Neutrophil (primary cell): ENCODE measurements around the gene CEP57.
A peak's percentile ranks its signal among the peaks of the same experiment; 100 is the strongest.

Experiments
- H3K27ac ChIP-seq: fragments of 200-600 bp; sonication (generic); 2 replicates; pipeline ENCODE4 v1.5.1; 2016; ENCODE audit warnings: mild to moderate bottlenecking, moderate library complexity
- H3K27me3 ChIP-seq: fragments of 200-600 bp; sonication (generic); 2 replicates; pipeline ENCODE4 v1.6.0; 2016; ENCODE audit warnings: mild to moderate bottlenecking
- H3K36me3 ChIP-seq: fragments of 200-600 bp; sonication (generic); 2 replicates; pipeline ENCODE4 v1.5.1; 2017
- H3K4me1 ChIP-seq, 2 experiments: fragments of 200-600 bp in 1 of 2; sonication (generic) in 1 of 2; 1 replicate in 1 of 2; 2 replicates in 1 of 2; pipeline versions ENCODE4 v1.5.1 to v1.6.1; 2013 to 2016; ENCODE audit warnings: low read depth in 1 of 2, low read length in 1 of 2, mild to moderate bottlenecking in 1 of 2, moderate library complexity in 1 of 2; ENCODE audit not compliant: control insufficient read depth in 1 of 2, insufficient read depth in 1 of 2
- H3K4me3 ChIP-seq, 2 experiments: fragments of 200-600 bp in 1 of 2; sonication (generic) in 1 of 2; 1 replicate in 1 of 2; 2 replicates in 1 of 2; pipeline ENCODE4 v1.5.1; 2013 to 2016; ENCODE audit warnings: low read depth in 1 of 2, low read length in 1 of 2, mild to moderate bottlenecking in 1 of 2, moderate library complexity in 1 of 2
- H3K9me3 ChIP-seq: fragments of 200-600 bp; sonication (generic); 2 replicates; pipeline ENCODE4 v1.5.1; 2016
- TF ChIP-seq, protein P1 (sequence below): fragments of 200-600 bp; sonication (generic); IDR thresholded peaks from 2 replicates; pipeline ENCODE4 v1.5.1; 2016; ENCODE audit warnings: antibody characterized with exemption

CEP57 gene

GRCh38 chr11:95778699-95779098 is 11.6 kb upstream of the CEP57 start:
- Histone ChIP-seq H3K27ac (no peak overlapping the region), H3K4me1 (no peaks in the 10 kb centered on the region), H3K9me3 (no peaks in the 10 kb centered on the region), H3K4me3 (no peak overlapping the region), H3K36me3 (peaks cover 99% of the 10 kb centered on the region), H3K27me3 (no peaks in the 10 kb centered on the region)
- TF ChIP-seq, protein P1, sequence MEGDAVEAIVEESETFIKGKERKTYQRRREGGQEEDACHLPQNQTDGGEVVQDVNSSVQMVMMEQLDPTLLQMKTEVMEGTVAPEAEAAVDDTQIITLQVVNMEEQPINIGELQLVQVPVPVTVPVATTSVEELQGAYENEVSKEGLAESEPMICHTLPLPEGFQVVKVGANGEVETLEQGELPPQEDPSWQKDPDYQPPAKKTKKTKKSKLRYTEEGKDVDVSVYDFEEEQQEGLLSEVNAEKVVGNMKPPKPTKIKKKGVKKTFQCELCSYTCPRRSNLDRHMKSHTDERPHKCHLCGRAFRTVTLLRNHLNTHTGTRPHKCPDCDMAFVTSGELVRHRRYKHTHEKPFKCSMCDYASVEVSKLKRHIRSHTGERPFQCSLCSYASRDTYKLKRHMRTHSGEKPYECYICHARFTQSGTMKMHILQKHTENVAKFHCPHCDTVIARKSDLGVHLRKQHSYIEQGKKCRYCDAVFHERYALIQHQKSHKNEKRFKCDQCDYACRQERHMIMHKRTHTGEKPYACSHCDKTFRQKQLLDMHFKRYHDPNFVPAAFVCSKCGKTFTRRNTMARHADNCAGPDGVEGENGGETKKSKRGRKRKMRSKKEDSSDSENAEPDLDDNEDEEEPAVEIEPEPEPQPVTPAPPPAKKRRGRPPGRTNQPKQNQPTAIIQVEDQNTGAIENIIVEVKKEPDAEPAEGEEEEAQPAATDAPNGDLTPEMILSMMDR, result no peak

DNA sequence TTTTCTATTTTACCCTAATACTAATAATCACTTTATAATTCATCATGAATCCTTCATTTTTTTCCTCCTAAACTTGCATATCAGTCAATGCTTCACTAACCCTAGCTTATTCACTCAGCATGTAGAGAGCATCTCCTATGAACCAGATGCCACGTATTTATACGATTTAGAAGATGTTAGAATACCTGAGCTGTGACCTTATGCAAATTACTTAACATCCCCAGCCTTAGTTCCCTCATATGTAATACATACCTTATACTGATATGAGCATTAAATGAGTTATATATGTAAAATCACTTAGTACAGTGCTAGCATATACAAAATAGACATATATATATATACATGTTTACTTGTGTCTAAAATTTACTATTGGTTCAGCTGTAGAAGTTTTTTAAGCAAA is 9.8 kb upstream of the CEP57 start:
- no peak overlapping the region for H3K4me3 ChIP-seq
- TF ChIP-seq, protein P1, result no peak
- no peak overlapping the region for H3K27ac ChIP-seq
- H3K9me3 ChIP-seq, result no peaks in the 10 kb centered on the region
- no peaks in the 10 kb centered on the region for H3K27me3 ChIP-seq
- no peaks in the 10 kb centered on the region for H3K4me1 ChIP-seq
- peaks cover 98% of the 10 kb centered on the region for H3K36me3 ChIP-seq

- Histone ChIP-seq H3K4me1 (peaks cover 19 to 26% of the 10 kb centered on the region in 2 experiments), H3K27ac (peak overlapping the region; percentile 100), H3K9me3 (no peaks in the 10 kb centered on the region), H3K27me3 (no peaks in the 10 kb centered on the region), H3K4me3 (peak overlapping the region; percentile 85 to 94), H3K36me3 (peaks cover 39% of the 10 kb centered on the region)
- TF ChIP-seq, protein P1, result no peak
These were observed 1.3 kb upstream of the CEP57 start for GRCh38 chr11:95788921-95789505.

DNA sequence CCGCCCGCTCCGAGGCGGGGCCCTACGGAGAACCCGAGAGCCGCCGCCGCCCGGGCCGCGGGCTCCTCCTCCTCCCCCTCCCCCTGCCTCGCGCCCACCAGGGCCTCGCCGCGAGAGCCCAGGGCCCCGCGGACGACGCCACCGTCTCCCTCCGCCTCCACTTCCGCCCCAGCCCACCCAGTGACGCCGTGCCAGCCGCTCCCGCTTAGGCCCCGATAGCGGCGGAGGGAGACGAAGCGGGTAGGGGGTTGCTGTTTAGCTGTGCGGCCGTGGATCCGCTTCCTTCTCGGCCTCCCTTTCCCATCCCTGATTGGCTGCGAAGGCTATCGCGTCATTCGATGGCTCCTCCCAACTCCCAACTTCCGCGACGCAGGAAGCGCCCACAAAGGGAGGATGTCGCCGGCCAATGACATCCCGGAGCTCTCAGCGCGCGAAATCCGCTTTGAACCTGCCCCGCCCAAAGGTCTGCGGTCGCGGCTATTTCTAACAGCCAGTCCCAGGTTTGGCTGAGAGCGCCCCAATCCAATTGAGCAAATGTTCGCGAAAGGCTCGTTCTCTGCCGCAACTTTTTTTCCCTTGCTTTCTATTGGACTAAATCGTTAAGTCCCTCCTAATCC is 684 bp upstream of the CEP57 start, which contains the start of gene FAM76B:
Gene FAM76B, minus strand, starts transcription at position 277 of the 617 bp plus-strand sequence. CDS start 304 bp downstream, outside the sequence.
- peaks cover 33% of the 10 kb centered on the region for H3K36me3 ChIP-seq
- H3K4me3 ChIP-seq, result peak within 1 kb of the TSS; percentile 85 to 94
- H3K27me3 ChIP-seq, result no peaks in the 10 kb centered on the region
- peak within 1 kb of the TSS; percentile 100 for H3K27ac ChIP-seq
- TF ChIP-seq, protein P1, result peak; percentile 40
- peaks cover 19 to 26% of the 10 kb centered on the region in 2 experiments for H3K4me1 ChIP-seq
- no peaks in the 10 kb centered on the region for H3K9me3 ChIP-seq

- TF ChIP-seq, protein P1, result no peak
- no peaks in the 10 kb centered on the region for H3K9me3 ChIP-seq
- H3K4me1 ChIP-seq, result peaks cover 19 to 26% of the 10 kb centered on the region in 2 experiments
- no peaks in the 10 kb centered on the region for H3K27me3 ChIP-seq
- H3K27ac ChIP-seq, result peak overlapping the region; percentile 100
- H3K4me3 ChIP-seq, result peak overlapping the region; percentile 85 to 94
- H3K36me3 ChIP-seq, result peaks cover 18% of the 10 kb centered on the region
These were observed 823 bp downstream of the CEP57 start for GRCh38 chr11:95790933-95791708.
